Fibroblast of mammary gland (primary cell): Measurements from ENCODE around the gene MCU.
A peak's percentile ranks its signal among the peaks of the same experiment; 100 is the strongest.

Source experiments
- DNase-seq: peaks from one replicate; pipeline ENCODE4 v3.0.0-alpha.2; 2010; ENCODE audit warnings: low read depth
- H3K4me3 ChIP-seq: 2 replicates; pipeline ENCODE4 v1.5.1; 2011; ENCODE audit warnings: low read depth, mild to moderate bottlenecking, low read length, moderate library complexity; ENCODE audit not compliant: control insufficient read depth
- TF ChIP-seq, protein P1 (sequence below): conservative IDR thresholded peaks from 2 replicates; pipeline ENCODE4 v1.5.1; 2011; ENCODE audit warnings: low read depth, low read length, inconsistent platforms; ENCODE audit not compliant: control insufficient read depth, insufficient read depth

Gene MCU

DNA sequence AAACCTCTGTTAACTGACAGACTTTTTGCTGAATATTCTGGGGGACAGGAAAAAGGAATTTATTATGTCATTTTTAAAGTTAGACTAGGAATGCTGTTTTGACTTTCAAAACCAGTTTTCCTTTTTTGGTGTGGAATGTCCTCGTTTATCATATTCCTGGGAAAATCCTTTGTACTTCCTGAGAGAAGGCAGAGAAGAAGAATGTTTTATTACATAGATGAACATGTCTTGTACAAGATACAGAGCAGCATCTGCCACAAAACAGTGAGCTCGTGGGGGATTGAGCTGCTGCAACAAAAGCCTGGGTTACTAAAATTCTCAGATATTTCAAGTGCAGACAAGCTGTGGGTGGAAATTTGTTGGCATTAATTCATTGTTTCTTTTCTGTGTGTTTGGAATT lies 20.2 kb downstream of the MCU start:
- TF ChIP-seq, protein P1, sequence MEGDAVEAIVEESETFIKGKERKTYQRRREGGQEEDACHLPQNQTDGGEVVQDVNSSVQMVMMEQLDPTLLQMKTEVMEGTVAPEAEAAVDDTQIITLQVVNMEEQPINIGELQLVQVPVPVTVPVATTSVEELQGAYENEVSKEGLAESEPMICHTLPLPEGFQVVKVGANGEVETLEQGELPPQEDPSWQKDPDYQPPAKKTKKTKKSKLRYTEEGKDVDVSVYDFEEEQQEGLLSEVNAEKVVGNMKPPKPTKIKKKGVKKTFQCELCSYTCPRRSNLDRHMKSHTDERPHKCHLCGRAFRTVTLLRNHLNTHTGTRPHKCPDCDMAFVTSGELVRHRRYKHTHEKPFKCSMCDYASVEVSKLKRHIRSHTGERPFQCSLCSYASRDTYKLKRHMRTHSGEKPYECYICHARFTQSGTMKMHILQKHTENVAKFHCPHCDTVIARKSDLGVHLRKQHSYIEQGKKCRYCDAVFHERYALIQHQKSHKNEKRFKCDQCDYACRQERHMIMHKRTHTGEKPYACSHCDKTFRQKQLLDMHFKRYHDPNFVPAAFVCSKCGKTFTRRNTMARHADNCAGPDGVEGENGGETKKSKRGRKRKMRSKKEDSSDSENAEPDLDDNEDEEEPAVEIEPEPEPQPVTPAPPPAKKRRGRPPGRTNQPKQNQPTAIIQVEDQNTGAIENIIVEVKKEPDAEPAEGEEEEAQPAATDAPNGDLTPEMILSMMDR, result no peak
- DNase-seq, result peak; percentile 15
- H3K4me3 ChIP-seq, result no peak overlapping the region

DNA sequence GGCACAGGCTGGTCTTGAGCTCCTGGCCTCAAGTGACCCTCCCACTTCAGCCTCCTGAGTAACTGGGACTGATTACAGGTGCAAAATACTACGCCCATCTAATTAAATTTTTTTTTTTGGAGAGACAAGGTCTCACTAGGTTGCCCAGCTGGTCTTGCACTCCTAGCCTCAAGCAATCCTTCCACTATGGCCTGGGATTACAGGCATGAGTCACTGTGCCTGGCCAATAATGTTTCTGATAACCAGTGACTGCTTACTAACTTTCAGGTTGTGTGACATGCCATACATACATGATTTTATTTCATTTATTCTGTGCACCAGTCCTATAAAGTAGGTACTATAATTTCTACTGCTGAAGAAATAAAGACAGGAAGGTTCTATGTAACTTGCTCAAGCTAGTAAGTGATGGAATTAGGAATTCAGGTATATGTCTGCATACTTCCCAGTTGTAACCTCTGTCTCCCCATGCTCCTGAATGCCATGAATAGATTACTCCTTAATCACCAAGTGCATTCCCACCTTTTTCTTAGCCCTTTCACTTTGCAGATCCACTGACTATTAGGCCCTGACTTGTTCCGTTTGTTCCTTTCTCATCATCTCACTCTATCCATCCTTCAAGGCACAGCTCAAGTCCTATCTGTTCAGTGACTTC lies 28.1 kb downstream of the MCU start:
- DNase-seq, result no peak
- TF ChIP-seq, protein P1, result no peak
- H3K4me3 ChIP-seq, result no peak overlapping the region

DNA sequence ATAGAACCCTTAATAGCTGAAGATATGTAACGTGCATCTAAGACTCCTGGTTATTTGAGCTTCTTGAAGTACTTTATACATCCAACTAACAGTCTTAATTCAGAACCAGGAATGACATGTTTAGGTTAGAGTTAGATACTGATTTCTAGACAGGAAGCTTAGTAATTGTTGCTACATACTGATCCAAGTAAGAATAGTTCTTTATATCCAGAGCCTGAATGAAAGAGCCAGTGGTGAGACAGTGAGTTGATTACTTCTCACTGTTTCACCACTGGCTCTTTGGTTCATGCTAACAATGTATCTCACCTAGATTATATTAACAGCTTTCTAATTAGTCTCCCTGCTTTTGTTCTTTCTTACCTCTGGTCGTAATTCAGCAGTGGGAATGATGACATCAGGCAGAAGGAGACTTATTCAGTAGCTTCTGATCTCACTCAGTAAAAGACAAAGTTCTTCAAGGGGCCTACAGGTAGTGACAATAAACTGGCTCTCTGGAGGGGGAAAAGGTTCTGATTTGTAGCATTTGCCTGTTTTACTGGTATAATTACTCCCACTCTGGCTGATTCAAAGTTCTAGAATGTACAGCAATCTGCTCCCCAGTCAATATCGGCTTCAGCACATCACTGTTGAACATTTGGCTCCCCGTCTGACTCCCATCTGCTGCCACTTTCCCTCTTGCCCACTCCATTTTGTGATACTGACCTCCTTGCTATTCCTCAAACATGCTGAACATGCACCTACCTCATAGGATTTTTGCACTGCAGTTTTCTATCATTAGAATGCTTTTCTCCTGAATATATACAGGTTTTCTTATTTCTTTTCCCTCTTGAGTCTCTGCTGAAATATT lies 29.1 kb downstream of the MCU start:
- no peak for DNase-seq
- no peak overlapping the region for H3K4me3 ChIP-seq
- TF ChIP-seq, protein P1, result no peak

GRCh38 chr10:72727130-72727529 lies 35.2 kb downstream of the MCU start:
- DNase-seq, result no peak
- H3K4me3 ChIP-seq, result no peak overlapping the region
- TF ChIP-seq, protein P1, result no peak

DNA sequence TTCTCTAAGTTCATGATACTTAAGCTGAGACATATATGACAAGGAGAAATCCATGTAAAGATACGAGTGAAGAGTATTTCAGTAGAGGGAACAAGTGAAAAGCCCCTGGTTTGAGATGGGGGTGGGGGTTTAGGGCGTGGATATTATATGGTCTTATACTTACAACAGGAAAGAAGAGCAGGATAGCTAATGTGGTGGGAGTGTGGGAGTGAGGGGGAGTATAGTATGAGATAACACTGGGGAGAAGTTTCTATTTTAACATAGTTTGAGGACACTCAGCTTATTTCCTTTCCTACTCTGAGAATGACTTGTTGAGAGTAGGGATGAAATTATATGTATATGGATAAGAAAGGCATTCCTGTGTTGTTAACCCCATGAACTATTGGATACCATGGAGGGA lies 36.5 kb downstream of the MCU start:
- DNase-seq, result no peak
- H3K4me3 ChIP-seq, result no peak overlapping the region
- TF ChIP-seq, protein P1, result no peak

DNA sequence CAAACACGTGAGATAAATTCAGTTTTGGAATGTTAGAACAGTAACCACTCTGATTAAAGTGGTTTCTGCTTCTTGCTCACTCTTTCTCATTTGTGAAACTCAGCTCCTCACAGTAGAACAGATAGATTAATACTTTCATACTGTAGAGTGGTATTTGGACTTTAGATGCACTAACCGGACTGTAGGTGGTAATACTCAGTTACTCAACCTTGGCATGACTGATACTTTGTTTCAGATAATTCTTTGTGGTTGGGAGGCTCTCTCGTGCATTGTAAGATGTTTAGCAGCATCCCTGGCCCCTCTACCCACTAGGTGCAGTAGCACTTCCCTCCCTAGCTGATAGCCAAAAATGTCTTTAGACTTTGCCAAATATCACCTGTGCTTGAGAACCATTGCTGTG lies 37.6 kb downstream of the MCU start:
- TF ChIP-seq, protein P1, result no peak
- no peak overlapping the region for H3K4me3 ChIP-seq
- DNase-seq, result no peak
